ENCODE results near the gene CALHM2.
"Not testable (repeated sequence)": the region's sequence is repeated elsewhere in the genome, so short reads cannot be mapped to it uniquely, and the experiment has no call there.

The CALHM2 gene, protein sequence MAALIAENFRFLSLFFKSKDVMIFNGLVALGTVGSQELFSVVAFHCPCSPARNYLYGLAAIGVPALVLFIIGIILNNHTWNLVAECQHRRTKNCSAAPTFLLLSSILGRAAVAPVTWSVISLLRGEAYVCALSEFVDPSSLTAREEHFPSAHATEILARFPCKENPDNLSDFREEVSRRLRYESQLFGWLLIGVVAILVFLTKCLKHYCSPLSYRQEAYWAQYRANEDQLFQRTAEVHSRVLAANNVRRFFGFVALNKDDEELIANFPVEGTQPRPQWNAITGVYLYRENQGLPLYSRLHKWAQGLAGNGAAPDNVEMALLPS

DNA sequence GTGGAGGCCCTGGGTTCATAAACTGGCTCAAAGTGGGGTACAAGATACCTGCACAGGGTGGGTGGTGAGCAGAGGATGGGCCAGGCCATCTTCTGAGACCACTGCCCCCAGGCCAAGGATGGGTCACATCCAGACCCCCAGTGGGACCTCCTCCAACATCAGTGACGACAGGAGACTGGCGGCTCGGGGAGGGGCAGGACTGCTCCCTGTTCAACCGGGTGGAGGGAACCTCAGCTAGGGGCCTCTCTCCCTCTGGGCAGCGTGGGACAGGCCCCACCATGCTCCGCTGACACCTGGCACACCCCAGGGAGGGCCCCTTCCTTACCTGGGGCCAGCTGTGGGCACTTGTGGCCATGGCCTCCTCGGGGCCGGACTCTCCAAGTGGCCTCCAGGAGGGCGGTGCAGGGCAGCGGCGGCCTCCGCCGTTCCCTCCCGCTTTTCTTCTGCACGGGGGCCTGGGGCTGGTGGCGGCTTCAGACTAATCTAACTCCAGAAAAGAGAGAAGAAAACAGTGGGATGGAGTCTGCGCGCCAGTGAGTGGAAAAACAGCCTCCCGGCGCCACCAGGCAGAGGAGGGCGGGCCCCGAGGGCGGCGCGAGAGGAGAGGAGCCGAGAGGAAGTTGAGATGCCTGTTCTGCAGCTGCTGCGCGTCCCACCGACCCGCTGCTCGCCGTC is at the start of gene CALHM2:
TSS of gene CALHM2 (minus strand) at position 540 of the 675 bp plus-strand sequence. CDS start 2,429 bp downstream, outside the sequence.
- DNase-seq, result peak; percentile 34 to 56

DNA sequence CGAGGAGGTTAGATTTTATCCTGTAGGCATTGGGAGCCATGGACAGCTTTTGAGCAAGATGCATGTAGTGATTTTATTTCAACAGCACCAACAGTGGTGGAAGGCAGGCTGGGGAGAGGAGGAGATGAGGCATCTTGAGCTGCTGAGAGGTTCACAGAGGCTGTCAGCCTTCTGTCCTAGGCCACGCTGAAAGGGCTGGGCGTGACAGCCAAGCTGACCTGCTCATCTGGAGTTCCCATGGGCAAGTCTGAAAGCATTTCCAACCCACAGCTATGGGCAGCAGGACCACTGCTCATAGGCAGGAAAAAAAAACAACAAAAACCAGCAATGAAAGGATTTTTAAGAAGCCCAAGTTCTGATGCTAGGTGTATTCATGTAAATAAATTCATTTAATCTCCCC is 49.0 kb upstream of the CALHM2 start:
- DNase-seq, result no peak

DNA sequence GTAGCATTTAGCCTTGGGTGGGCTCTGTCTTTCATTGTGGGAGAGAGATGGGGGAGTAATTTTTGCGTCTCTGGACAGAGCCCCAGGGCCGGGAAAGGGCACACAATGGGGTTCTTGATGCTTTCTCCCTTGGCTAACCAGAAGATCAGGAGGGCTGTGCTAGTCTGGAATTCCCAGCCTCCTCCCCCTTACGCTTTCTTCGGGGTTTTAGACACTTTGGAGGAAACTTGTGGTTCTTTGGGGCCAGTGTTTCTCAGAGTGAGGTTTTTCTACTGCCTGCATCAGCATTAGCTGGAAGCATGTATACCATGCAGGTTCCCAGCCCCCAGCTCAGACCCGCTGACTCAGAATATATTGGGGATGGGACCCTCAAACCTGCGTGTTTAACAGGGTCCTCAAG is 48.3 kb upstream of the CALHM2 start:
- no peak for DNase-seq

DNA sequence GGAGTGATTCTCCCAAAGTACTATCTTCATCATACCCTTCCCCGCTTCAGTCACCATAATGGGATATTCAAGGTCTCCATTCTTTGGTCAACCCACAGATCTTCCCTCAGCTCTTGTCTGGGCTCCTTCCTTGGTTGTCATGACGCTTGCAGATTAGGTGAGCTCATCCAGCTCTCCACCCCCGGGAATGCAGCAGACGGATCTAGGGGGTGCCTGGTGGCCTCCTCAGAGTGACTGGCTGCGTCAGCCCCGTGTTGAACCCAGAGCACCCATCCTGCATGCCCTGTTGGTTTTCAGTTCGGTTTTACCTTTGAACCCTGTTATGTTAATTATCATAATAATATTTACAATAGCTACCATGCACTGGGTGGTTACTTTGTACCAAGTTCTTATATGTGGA is 47.7 kb upstream of the CALHM2 start:
- no peak for DNase-seq

DNA sequence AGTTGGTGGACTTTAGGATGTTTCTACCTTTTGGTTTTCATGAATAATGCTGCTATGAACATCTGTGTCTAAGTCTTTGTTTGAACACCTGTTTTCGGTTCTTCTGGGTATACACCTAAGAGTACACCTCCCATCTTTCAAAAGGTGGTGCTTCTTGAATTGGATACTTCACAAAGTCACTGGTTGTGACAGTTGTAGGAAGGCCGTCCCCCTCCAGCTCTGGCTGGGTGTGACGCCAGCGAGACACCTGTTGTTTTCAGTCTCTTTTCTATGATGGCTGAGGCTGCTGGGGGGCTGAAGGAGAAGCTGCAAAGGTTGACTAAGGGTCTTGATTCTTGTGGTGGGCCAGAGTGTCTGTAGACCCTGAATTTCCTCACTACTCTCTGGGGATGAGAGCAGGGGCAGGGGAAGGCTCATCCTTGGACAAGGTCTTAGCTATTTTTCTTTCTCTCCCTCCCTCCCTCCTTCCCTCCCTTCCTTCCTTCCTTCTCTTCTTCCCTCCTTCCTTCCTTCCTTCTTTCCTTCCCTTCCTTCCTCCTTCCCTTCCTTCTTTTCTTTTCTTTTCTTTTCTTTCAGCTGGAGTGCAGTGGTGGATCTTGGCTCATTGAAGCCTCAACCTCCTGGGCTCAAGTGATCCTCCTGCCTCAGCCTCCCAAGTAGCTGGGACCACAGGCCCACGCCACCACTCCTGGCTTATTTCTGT is 46.9 kb upstream of the CALHM2 start:
- no peak for DNase-seq

DNA sequence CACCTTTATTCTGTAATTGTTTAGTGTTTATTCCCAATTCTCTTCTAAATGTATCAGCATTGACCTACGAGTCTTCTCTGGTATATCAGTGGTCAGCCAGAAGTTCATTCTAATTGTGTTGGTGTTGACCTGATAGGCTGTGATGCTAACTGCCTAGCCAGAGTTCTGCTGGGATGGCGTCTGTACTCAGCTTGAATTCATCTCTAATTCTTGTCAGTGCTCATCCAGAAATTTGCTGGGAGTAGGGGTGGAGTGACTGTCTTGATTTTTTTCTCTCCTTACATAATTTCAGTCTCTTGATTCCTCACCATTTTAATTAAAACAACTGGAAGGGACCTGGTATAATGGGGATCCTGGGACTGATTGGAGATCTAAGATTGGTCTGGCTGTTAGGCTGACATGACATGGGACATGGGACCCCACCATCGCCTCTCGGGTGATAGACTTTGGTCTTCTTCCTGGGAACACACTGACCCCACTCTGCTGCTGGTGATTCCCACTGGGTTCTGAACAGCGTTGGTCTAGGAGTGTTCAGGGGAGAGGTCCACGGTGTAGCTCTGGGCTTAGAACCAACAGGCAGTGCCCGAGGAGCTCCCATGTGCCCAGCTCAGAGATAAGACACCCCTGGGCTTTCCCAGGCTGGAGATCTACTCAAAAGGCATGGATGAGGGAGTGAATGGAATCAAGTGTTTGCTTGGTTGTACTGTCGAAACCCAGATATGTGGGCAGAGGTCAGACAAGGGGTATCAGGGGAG is 45.2 kb upstream of the CALHM2 start:
- no peak for DNase-seq

DNA sequence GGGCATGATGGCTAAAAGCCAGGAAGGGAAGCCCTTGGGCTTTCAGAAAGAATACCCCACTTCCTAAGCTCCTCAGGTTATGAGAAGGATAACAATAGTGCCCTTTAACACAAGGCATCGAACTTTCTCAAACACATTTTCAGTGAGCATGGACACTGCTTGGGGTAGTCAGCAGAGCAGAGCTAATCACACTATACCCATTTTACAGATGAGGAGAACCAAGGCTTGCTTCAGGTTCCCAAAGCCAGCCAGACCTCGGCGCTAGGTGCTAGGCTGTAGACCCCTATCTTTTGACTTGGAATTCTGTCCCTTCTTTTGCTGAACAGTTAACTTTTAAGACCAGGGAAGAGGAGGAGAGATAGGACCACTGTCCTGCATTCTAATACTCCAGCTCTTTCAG is 43.2 kb upstream of the CALHM2 start:
- no peak for DNase-seq

DNA sequence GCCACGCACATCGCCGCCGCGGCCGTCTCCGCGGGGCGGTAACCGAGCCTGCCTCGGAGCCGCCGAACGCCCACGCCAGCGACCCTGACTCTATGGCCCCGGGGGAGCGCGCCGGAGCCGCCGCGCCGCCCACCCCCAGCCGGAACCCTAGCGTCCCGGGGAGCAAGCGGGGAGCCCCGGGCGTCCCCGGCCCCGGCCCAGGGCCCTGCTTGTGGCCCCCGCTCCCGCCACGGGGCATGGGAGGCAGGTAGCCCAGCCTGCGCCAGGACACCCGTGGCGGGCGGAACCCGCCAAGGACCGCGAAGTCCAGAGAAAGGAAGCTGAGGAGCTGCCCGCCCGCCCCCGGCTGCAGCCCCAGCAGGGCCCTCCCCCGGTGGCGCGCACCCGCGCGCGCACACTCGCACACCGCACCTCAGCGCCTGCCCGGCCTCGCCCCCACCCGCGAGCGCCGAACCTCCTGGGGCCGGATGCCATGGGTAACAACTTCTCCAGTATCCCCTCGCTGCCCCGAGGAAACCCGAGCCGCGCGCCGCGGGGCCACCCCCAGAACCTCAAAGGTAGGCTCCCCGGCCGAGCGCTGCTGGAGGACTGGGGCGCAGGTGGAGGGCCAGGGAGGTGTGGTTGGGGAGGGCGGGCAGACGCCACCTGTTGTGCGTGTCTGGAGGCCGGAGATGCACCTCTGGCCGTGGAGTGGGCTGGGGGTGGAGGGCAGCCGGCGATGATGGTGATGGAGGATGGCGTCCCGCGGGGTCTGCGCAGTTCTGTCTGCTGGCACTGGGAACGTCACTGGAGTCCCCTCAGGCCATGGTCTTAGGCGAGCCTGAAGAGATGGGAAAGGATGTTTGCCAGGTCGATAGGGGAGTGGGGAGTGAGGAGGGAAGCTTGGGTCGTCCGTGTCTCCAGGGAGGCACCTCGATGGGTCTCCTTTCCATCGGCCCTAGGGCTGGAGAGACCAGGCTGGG is 42.0 kb upstream of the CALHM2 start:
- DNase-seq, result no peak

DNA sequence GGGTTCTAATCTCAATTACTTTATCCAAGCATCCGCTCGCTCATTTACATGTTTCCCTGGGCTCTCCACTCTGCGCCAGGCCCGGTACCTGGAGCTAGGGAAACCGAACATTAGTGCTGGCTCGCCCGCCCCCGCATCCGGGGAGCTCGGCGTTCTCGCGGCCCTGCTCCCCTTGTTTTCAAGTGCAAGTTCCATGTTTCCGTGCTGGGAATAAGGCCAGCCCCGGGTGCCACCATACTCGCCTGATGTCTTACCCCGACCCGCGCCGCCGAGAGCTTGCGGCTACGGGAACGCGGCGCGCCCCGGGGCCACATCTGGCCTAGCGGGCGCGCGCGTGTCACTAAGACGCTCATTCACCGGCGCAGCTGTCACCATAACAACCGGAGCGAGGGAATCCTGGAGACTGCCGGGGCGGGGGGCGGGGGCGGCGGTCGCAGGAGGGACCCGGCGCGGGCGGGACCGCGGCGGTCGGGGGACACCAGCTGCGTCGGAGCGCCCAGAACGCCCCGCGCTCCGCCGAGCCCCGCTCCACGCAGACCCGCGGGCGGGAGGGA is 41.3 kb upstream of the CALHM2 start, which contains the start of gene NEURL1:
TSS of gene NEURL1 (plus strand) at position 344 of the 554 bp plus-strand sequence. CDS start 683 bp downstream, outside the sequence.
- DNase-seq, result no peak

DNA sequence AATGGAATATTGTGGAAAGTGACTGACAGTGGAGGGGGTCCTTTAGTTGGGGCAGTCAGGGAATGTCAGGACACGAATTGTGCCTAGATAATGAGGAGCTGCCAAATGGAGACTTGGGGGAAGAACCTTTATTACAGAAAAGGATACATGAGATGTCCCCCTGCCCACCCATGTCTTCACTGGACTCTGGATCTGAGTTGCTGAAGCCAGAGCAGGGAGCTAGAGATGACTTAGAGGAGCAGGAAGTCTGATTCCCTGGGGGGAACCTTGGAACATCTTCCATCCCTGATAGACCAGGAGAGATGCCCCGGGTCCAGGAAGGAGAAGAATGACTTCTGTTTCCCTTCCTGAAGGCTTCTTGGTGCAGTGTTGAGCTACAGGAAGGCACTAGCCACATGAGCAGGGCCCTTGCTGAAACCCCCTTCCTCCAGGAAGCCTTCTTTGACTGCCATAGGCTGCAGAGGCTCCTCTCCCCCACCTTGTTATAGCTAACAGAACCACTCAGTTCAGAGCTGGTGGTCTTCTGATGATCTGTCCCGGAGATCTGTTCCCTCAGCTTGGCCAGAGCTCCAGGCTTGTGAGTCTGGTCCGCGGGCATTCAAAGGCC is 40.6 kb upstream of the CALHM2 start:
- DNase-seq, result no peak

DNA sequence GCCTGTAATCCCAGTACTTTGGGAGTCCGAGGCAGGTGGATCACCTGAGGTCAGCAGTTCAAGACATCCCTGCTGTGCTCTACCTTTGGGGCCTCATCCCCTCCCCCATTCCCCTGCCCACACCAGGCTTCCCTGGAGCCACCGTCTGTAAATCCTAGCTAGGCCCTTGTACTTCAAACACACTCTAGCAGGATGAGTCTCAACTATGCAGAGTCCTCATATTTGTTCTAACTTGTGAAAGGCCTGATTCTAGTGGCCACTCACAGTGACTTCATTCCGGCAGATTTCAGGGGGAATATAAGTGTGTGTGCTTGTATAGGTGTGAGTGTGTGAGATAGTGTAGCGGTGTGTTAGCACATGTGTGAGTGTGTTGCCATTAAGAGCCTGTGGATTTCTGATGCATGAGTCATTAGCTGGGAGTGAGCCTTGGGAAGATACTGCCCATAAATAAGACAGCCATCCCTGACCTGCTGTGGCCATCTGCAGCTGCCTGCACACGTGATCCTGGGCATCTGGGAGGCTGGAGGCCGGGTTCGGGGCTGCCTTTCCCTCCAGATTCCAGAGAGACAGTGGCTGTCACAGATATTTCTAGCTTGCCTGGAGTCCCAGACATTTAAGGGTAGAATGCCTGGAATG is 39.7 kb upstream of the CALHM2 start:
- no peak for DNase-seq

DNA sequence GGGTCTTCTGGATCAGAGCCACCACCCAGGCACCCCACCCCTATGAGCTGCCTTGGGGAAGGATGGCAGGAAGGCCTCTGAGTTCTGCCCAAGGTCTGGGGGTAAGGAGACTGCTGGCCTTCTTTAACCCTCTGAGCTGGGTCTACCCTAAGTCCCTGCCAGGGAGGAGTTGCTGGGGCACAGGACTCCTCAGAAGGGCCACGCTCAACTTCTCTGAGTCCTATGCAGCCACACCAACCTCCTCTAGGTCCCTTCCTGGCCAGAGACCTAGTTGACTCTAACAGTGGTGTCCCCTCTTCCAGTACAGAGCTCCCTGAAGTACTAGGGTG is 38.8 kb upstream of the CALHM2 start:
- no peak for DNase-seq

DNA sequence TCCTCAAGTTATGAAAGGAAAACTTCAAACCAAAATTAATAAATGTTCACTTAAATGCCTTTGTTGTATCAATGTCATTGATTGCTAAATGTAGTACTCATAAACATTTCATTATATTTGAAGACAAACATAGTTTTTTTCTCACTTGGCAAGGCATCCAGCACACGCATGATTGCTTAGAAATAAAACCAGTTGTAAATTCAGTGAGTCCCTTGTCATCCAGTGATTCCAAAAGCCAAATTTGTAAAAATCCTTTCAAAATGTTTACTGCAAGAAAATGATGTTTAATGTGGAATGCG is 35.2 kb upstream of the CALHM2 start:
- DNase-seq, result no peak

DNA sequence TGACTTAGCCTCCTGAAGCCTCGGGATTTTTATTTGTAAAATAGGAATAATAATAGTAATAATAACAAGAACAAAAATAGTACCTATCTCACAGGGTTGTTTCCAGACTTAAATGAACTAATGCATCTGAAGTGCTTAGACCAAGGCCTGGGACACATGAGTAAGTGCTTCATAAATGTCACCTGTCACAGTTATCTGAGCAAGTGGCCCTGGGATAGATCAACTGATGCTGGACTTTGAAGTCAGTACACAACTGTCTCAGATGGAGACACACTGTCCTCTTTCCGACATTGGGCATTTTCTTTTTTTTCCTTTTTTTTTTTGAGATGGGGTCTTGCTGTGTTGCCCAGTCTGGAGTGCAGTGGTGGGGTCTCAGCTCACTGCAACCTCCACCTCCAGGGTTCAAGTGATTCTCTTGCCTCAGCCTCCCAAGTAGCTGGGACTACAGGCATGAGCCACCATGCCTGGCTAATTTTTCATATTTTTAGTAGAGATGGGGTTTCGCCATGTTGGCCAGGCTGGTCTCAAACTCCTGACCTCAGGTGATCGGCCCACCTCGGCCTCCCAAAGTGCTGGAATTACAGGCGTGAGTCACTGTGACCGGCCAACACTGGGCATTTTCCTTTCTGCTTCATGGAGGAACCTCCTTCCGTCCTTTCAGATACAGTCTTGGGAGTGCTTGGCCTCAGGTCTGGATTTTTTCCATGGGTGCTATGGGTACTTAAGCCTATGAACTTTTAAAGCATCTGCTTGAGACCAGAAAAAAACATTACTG is 34.7 kb upstream of the CALHM2 start:
- not testable (repeated sequence) for DNase-seq

DNA sequence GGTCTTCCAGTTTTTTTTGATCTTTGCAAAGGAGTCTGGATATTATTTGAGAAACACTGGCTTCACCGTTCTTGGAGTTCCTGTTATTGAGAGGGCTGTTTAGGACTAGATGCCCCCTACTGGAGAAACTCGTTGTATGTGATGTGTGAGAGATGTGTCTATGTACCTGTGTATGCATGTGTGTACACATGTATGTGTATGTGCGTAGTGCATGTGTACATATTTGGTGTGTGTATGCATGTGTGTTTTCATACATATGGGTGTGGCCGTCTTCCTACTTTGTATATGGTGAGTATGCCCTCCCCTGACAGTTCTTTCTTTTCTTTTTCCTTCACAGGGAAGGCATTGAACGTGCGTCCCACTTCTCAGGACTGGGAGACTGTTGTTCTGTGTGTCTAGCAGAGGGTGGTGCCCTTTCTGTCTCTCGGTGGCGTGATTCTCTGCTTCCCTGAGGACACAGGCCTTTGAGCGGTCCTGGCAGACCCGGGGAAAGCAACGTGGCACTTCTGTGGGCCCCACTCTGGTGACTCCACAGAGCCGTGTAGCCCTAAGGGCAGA is 29.9 kb upstream of the CALHM2 start:
- DNase-seq, result peak in 1 of 2 donors; percentile 90

DNA sequence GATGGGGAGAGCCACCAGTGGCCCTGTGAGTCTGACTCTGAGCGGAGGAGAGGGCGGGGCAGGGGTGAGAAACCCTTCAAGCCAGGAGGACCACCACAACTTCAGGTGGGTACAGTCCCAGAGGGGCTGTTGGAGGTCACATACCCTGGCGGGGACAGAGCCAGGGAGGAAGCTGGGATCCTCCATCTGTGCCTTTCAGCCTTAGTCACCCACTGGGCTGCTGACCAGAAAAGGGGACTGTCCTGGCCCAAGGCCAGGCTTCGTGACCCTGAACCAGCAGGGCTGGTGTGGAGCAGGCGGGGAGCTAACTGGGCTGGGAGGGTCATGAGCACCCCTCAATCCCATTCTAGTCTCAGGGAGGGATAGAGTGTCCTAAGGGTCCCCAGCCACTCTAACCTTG is 28.4 kb upstream of the CALHM2 start:
- DNase-seq, result no peak

DNA sequence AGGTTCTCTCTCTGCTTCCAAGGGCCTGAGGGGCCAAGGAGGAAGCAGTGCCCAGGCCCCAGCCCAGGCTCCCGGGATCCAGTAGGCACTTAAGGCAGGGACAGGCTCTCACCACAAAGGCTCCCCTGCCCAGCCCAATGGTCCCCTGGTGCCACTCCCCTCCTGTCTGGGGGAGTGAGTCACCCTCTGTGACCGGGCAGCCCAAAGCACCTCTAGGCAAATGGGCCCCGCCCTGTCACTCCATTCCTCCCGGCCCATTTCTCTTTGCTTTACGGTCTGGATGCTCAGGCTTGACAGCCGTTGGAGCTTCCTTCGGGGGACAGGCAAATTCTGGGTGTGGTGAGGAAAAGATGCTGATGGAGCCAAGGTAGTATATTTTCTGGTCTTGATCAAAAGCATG is 27.0 kb upstream of the CALHM2 start, which contains the start of gene CALHM3:
TSS of gene CALHM3 (minus strand) at position 106 of the 400 bp plus-strand sequence. CDS start 208 bp downstream, outside the sequence.
- DNase-seq, result no peak

DNA sequence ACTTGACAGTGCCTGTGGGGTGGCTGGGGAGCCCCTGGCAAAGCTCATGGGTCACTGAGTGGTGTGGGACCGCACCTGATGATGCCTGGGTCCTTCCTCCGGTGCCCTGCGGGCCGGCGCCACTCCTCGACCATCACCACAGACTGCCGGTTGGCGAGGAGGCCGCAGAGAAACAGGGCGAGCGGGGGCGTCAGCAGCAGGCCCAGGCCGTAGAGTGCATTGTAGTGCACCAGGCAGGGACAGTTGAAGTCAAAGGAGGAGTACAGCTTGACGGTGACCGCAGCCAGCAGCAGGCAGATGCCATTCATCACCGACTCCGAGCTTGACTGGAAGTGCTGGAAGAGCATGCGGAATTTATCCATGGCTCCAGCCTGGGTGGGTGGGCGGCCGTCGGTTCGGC is 26.5 kb upstream of the CALHM2 start:
- DNase-seq, result no peak

DNA sequence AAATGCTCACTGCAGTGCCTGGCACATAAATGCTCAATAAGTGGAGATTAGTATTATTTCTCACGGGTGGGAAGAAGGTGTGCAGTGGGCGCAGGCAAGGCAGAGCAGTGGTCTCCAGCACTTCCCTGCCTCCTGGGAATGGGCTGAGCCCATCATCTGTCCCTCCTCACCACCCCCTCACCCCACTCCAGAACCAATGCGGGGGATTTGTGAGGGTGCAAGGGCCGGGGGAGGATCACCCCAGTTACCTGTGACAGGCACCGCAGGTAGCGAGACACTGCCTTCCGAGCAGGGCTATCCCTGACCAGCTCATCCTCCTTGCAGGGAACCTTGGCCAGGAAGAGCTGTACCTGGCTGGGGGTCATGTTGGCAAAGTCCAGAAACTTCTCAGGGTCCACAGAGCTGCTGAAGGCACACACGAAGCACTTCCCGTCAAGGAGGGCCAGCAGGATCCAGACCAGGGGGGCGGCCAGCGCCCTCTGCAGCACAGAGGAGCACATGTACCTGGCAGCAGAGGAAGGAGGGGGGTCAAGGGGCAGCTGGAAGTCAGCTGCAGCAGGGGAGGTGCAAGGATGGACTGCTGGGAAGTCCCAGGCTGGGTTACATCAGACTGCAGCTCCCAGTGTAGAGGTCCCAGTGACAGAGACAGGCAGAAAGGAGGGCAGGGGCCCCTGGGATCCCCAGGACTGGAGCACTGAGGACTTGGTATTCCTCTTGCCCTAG is 24.0 kb upstream of the CALHM2 start:
- DNase-seq, result no peak

Measured in bone marrow (tissue), 2 donors.